BJ (cell line): ENCODE data around the gene LRP1-AS. TPM values are rescaled to one million over a fixed set of nuclear protein-coding genes. Genes with fewer than 3 reads are reported as not detected.

Experiments used
- CTCF ChIA-PET: fragments of 350-600 bp; formaldehyde crosslinking; extraction: SDS; loops from one replicate; lab custom pipeline; 2021; ENCODE audit warnings: antibody characterized with exemption, inconsistent platforms; lab: Yijun Ruan, JAX
- POLR2A ChIA-PET: fragments of 300-600 bp; sonication (Branson Sonifier 250); formaldehyde crosslinking; extraction: SDS; loops from one replicate; lab custom pipeline; 2021; ENCODE audit warnings: antibody characterized with exemption; lab: Charles Lee
- DNase-seq: peaks from one replicate; pipeline ENCODE4 v3.0.0-alpha.2; 2011; ENCODE audit warnings: low read depth
- H3K27me3 ChIP-seq: 2 replicates; pipeline ENCODE4 v1.6.0; 2011; ENCODE audit warnings: low read length; ENCODE audit not compliant: control insufficient read depth, insufficient read depth
- H3K36me3 ChIP-seq: 2 replicates; pipeline ENCODE4 v1.5.1; 2011; ENCODE audit warnings: low read length; ENCODE audit not compliant: control insufficient read depth, insufficient read depth
- H3K4me3 ChIP-seq: 2 replicates; pipeline ENCODE4 v1.5.1; 2011; ENCODE audit warnings: low read depth, mild to moderate bottlenecking, control low read depth, low read length
- CTCF ChIP-seq: IDR thresholded peaks from 2 replicates; pipeline ENCODE4 v1.5.1; 2011; ENCODE audit warnings: low read depth, mild to moderate bottlenecking, control low read depth, inconsistent platforms, low read length, moderate library complexity; ENCODE audit not compliant: insufficient read depth
- polyA plus RNA-seq: library from polyadenylated mRNA; depleted of rRNA; stranded (reverse); fragments of >200 nt; gene quantifications from 2 replicates; pipeline ENCODE4 v1.2.3, GENCODE V29; 2011

Gene LRP1-AS
- polyA plus RNA-seq, 1 experiment, result not detected

- CTCF ChIA-PET, result interaction anchor here (1.5 to 1.9 kb wide), 2 partner anchors 18 to 22 kb away, joined by 6 read pairs; no protein-coding TSS in a partner anchor
- DNase-seq, result no peak
- Histone ChIP-seq H3K4me3 (no peak overlapping the region), H3K36me3 (peaks cover 55% of the 10 kb centered on the region), H3K27me3 (no peaks in the 10 kb centered on the region)
- no peak for TF ChIP-seq CTCF
- POLR2A ChIA-PET, result interaction anchor here (0.6 kb wide), 2 partner anchors 22 to 24 kb away, joined by 3 to 4 read pairs; no protein-coding TSS in a partner anchor
These were observed 6.7 kb upstream of the LRP1-AS start for GRCh38 chr12:57154076-57154475.

GRCh38 chr12:57153415-57153997 is 6.1 kb upstream of the LRP1-AS start:
- ChIA-PET CTCF (interaction anchor here (1.5 to 3.1 kb wide), 3 partner anchors 19 to 29 kb away, joined by 6 to 16 read pairs (median 6); no protein-coding TSS in a partner anchor), POLR2A (interaction anchor here (0.6 kb wide), 1 partner anchor 21 kb away, joined by 4 read pairs; no protein-coding TSS in a partner anchor)
- peaks cover 49% of the 10 kb centered on the region for H3K36me3 ChIP-seq
- H3K4me3 ChIP-seq, result no peak overlapping the region
- DNase-seq, result no peak
- TF ChIP-seq CTCF, result no peak
- no peaks in the 10 kb centered on the region for H3K27me3 ChIP-seq

DNA sequence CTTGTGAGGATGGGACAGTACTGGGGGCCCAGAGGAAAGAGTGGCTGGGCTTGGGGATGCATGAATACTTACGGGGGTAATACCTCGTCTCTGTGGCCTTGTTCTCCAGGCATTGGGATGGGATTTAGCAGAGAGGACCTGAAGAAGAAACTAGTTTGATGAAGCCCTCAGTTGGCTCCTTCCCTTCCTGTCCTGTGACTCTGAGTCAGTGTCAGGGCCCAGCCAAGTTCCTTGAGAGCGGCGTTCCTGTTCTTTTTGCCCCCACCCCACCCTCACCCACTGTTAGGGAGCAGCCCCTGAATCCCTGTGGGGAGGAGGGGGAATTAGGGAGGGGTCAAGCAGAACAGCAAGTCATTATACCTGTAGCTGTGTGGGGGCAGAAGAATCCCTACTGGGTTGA is 5.2 kb upstream of the LRP1-AS start:
- no peaks in the 10 kb centered on the region for H3K27me3 ChIP-seq
- H3K4me3 ChIP-seq, result no peak overlapping the region
- CTCF ChIA-PET, result interaction anchor here (0.6 to 3.1 kb wide), 8 partner anchors 20 to 29 kb away, joined by 3 to 16 read pairs (median 4); partner anchors contain the start of gene LRP1
- DNase-seq, result no peak
- H3K36me3 ChIP-seq, result peaks cover 41% of the 10 kb centered on the region
- POLR2A ChIA-PET, result no interaction called here
- no peak for TF ChIP-seq CTCF

DNA sequence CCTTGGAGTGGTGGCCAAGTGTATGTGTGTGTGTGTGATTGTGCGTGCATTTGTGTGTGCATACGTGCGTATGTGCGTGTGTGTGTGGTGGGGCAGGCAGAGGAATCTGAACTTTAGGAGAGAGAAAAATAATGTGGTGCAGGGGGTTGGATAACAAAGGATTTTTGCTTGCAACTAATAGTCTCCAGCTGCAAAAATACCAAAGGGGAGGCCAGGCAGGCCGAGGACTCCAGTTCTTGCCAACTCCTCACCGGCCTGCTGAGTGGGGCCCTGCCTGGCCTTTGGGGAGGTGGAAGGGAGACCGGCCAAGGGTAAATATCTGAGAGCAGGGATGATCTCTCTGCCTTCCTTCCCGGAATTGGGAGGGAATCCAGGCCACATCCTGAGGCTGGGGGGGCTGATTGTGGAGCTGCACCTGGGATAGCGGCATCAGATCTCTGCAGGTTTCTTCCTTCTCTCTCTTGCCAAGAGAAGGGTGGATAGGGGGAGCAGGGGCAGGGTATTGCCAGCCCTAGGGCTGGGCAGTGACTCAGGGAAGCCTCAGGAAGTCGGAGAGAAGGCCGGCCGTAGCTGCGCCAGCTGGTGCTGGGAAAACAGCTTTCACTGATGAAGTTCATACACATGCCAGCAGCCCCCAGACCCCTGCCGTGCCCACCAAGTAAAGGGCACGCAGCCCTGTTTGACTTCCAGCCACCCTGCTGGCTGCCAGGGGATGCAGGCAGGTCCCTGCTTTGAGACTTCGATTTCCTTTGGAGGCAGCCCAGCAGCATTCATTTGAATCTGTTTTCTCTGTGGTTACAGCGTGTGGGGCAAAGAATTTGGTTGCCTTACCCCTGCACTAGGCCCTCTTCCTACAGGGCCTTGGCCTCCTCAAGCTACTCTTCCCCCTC is 4.6 kb upstream of the LRP1-AS start:
- peaks cover 42% of the 10 kb centered on the region for H3K36me3 ChIP-seq
- H3K4me3 ChIP-seq, result no peak overlapping the region
- H3K27me3 ChIP-seq, result no peaks in the 10 kb centered on the region
- ChIA-PET POLR2A (no interaction called here), CTCF (interaction anchor here (0.6 to 3.1 kb wide), 8 partner anchors 20 to 91 kb away, joined by 3 to 16 read pairs (median 4); partner anchors contain the start of gene LRP1)
- no peak for DNase-seq
- TF ChIP-seq CTCF, result no peak
